HepG2 (cell line): ENCODE measurements around the gene WDR7. TPM values are rescaled to one million over a fixed set of nuclear protein-coding genes. Genes with fewer than 3 reads are reported as not detected.

Source experiments
- ATAC-seq: fragments of 200-7000 bp; cut with Tn5 transposase; 3 replicates; pipeline ENCODE4 v1.9.1; 2020; ENCODE audit warnings: mild to moderate bottlenecking, moderate library complexity
- BruUV-seq: library from RNA; stranded (reverse); fragments of 400-500 nt; replicated peaks from 2 replicates; lab custom pipeline; 2021; lab: Mats Ljungman, UMichigan
- CTCF ChIA-PET: fragments of 300-600 bp; formaldehyde crosslinking; extraction: SDS; loops from one replicate; lab custom pipeline; 2021; ENCODE audit warnings: low total read pairs, inconsistent platforms, low intra/inter-chr PET ratio; lab: Yijun Ruan, JAX
- POLR2A ChIA-PET: fragments of 350-600 bp; sonication (Branson Sonifier 250); formaldehyde crosslinking; loops from one replicate; lab custom pipeline; 2020; ENCODE audit warnings: antibody characterized with exemption, inconsistent platforms; lab: Yijun Ruan, JAX
- DNase-seq: peaks from one replicate; pipeline ENCODE4 v3.0.0-alpha.2; 2015; ENCODE audit warnings: low spot score
- FAIRE-seq: peaks from 3 replicates; lab custom pipeline; 2011; peaks lifted over from hg19 to GRCh38; lab: Jason Lieb, UNC
- H2AFZ ChIP-seq: one replicate; pipeline ENCODE4 v1.6.1; 2011; ENCODE audit warnings: low read length, inconsistent platforms
- H3K27ac ChIP-seq: fragments of 300-600 bp; 3 replicates; pipeline ENCODE4 v1.8.0; 2011; ENCODE audit warnings: mixed run types, mild to moderate bottlenecking, mixed read lengths, low read length, inconsistent platforms; ENCODE audit not compliant: insufficient read depth; ENCODE audit errors: extremely low read length
- H3K27me3 ChIP-seq, 2 experiments: fragments of 200-600 bp in 1 of 2; 2 replicates in 1 of 2; 3 replicates in 1 of 2; pipeline versions ENCODE4 v1.6.0 to v1.8.0; 2011; ENCODE audit warnings: low read length in 2 of 2, mild to moderate bottlenecking in 2 of 2, moderate library complexity in 2 of 2, inconsistent platforms in 1 of 2; ENCODE audit not compliant: insufficient read depth in 2 of 2, control insufficient read depth in 1 of 2
- H3K36me3 ChIP-seq, 2 experiments: fragments of 200-600 bp in 1 of 2; replicated peaks in 1 of 2; 2 replicates in 1 of 2; 3 replicates in 1 of 2; pipeline versions ENCODE4 v1.5.1 to v1.8.0; 2011; ENCODE audit warnings: low read length in 2 of 2, inconsistent platforms in 1 of 2; ENCODE audit not compliant: insufficient read depth in 2 of 2, control insufficient read depth in 1 of 2
- H3K4me1 ChIP-seq: 2 replicates; pipeline ENCODE4 v1.5.1; 2012; ENCODE audit warnings: low read length, inconsistent platforms; ENCODE audit not compliant: insufficient read depth
- H3K4me2 ChIP-seq: 2 replicates; pipeline ENCODE4 v1.6.0; 2011; ENCODE audit warnings: low read depth, low read length, inconsistent platforms
- H3K4me3 ChIP-seq, 3 experiments: fragments of 200-600 bp in 1 of 3; sonication (generic), shearing (Covaris generic) in 1 of 3; replicated peaks in 1 of 3; 2 replicates each; pipeline ENCODE4 v1.5.1; 2011 to 2016; ENCODE audit warnings: low read length in 3 of 3, inconsistent platforms in 2 of 3, low read depth in 2 of 3, mild to moderate bottlenecking in 2 of 3, control low read depth in 1 of 3, mixed read lengths in 1 of 3; ENCODE audit not compliant: insufficient read depth in 1 of 3
- H3K79me2 ChIP-seq: one replicate; pipeline ENCODE4 v1.6.1; 2011; ENCODE audit warnings: low read length, inconsistent platforms; ENCODE audit not compliant: insufficient read depth
- H3K9ac ChIP-seq: 2 replicates; pipeline ENCODE4 v1.6.0; 2011; ENCODE audit warnings: mild to moderate bottlenecking, low read depth, low read length, inconsistent platforms; ENCODE audit not compliant: insufficient read depth
- H3K9me3 ChIP-seq: 2 replicates; pipeline ENCODE4 v1.5.1; 2012; ENCODE audit warnings: mild to moderate bottlenecking, low read length
- H4K20me1 ChIP-seq: 2 replicates; pipeline ENCODE4 v1.6.0; 2011; ENCODE audit warnings: inconsistent platforms, mild to moderate bottlenecking, low read length, moderate library complexity; ENCODE audit not compliant: insufficient read depth
- LCORL ChIP-seq, 2 experiments: fragments of 450-650 bp in 1 of 2; sonication (generic) in 1 of 2; formaldehyde crosslinking in 1 of 2; IDR thresholded peaks; 2 replicates each; pipeline versions ENCODE4 v1.5.0 to v1.6.1; 2017 to 2020; ENCODE audit warnings: antibody characterized with exemption in 1 of 2, missing genetic modification reagents in 1 of 2
- PRDM15 ChIP-seq: sonication (generic); formaldehyde crosslinking; IDR thresholded peaks from 2 replicates; pipeline ENCODE4 v1.4.0; 2020; ENCODE audit warnings: missing genetic modification reagents
- ZNF510 ChIP-seq: sonication (generic); formaldehyde crosslinking; IDR thresholded peaks from 2 replicates; pipeline ENCODE4 v1.4.0; 2020; ENCODE audit warnings: low read depth, mild to moderate bottlenecking, missing genetic modification reagents
- WGBS: methylation state at CpG from one replicate; pipeline ENCODE4 v1.1.6; 2017; ENCODE audit warnings: low lambda C conversion rate; 5-methylcytosine and 5-hydroxymethylcytosine counted together
- in situ Hi-C: cut with HindIII; loops from 2 replicates; pipeline ENCODE4 v1.10.0; 2017; ENCODE audit warnings: low pct_unique_long_range_greater_than_20kb; ENCODE audit not compliant: extremely low pct_ligation_motif_present
- intact Hi-C: fragments of 100-400 bp; cut with micrococcal nuclease; formaldehyde crosslinking; loops from one replicate; pipeline ENCODE4 v1.10.0; 2022; ENCODE audit not compliant: unreplicated experiment
- polyA plus RNA-seq, 8 experiments: library from polyadenylated mRNA; depleted of rRNA in 3 of 8; stranded (reverse) in 7 of 8; unstranded in 1 of 8; fragments of >200 nt; fragmentation: Illumina TruSeq in 4 of 8; extraction: Trizol in 4 of 8; gene quantifications; 2 replicates each; pipeline versions ENCODE4 v1.2.1 to v1.2.3, GENCODE V29; 2011 to 2016; ENCODE audit warnings: low read depth in 4 of 8, missing spikeins in 1 of 8, mixed read lengths in 1 of 8; ENCODE audit not compliant: insufficient read depth in 1 of 8
- total RNA-seq, 5 experiments: library from RNA; depleted of rRNA; stranded (reverse); fragments of >200 nt; fragmentation: Illumina TruSeq; extraction: Trizol; gene quantifications; 2 replicates each; pipeline ENCODE4 v1.2.3, GENCODE V29; 2016; ENCODE audit warnings: low read depth in 1 of 5
- TF ChIP-seq, protein P1 (sequence below): sonication (generic); formaldehyde crosslinking; IDR thresholded peaks from 2 replicates; pipeline ENCODE4 v1.9.0; 2021; ENCODE audit warnings: mild to moderate bottlenecking, missing genetic modification reagents
- TF ChIP-seq, protein P2 (sequence below): sonication (generic); formaldehyde crosslinking; IDR thresholded peaks from 2 replicates; pipeline ENCODE4 v1.4.0; 2020; ENCODE audit warnings: missing genetic modification reagents

The WDR7 gene
- total and polyA plus RNA-seq, 2 of the 13 experiments (the other 11 are each of a cell fraction or from before 2014, with no cell fraction given) = 2.0 to 7.8 TPM

GRCh38 chr18:56927786-56928185, 276.6 kb downstream of the WDR7 start:
- CTCF ChIA-PET = no interaction called here

More at GRCh38 chr18:56927786-56928185, 276.6 kb downstream of the WDR7 start:
- TF ChIP-seq PRDM15 (CRISPR knock-in tag) = no peak
- no peak for TF ChIP-seq LCORL (IDR thresholded peaks at IDR 0.05)
- no peak for TF ChIP-seq LCORL (CRISPR knock-in tag; IDR thresholded peaks at IDR 0.05)
- TF ChIP-seq ZNF510 (CRISPR knock-in tag) = no peak
- TF ChIP-seq, protein P1, sequence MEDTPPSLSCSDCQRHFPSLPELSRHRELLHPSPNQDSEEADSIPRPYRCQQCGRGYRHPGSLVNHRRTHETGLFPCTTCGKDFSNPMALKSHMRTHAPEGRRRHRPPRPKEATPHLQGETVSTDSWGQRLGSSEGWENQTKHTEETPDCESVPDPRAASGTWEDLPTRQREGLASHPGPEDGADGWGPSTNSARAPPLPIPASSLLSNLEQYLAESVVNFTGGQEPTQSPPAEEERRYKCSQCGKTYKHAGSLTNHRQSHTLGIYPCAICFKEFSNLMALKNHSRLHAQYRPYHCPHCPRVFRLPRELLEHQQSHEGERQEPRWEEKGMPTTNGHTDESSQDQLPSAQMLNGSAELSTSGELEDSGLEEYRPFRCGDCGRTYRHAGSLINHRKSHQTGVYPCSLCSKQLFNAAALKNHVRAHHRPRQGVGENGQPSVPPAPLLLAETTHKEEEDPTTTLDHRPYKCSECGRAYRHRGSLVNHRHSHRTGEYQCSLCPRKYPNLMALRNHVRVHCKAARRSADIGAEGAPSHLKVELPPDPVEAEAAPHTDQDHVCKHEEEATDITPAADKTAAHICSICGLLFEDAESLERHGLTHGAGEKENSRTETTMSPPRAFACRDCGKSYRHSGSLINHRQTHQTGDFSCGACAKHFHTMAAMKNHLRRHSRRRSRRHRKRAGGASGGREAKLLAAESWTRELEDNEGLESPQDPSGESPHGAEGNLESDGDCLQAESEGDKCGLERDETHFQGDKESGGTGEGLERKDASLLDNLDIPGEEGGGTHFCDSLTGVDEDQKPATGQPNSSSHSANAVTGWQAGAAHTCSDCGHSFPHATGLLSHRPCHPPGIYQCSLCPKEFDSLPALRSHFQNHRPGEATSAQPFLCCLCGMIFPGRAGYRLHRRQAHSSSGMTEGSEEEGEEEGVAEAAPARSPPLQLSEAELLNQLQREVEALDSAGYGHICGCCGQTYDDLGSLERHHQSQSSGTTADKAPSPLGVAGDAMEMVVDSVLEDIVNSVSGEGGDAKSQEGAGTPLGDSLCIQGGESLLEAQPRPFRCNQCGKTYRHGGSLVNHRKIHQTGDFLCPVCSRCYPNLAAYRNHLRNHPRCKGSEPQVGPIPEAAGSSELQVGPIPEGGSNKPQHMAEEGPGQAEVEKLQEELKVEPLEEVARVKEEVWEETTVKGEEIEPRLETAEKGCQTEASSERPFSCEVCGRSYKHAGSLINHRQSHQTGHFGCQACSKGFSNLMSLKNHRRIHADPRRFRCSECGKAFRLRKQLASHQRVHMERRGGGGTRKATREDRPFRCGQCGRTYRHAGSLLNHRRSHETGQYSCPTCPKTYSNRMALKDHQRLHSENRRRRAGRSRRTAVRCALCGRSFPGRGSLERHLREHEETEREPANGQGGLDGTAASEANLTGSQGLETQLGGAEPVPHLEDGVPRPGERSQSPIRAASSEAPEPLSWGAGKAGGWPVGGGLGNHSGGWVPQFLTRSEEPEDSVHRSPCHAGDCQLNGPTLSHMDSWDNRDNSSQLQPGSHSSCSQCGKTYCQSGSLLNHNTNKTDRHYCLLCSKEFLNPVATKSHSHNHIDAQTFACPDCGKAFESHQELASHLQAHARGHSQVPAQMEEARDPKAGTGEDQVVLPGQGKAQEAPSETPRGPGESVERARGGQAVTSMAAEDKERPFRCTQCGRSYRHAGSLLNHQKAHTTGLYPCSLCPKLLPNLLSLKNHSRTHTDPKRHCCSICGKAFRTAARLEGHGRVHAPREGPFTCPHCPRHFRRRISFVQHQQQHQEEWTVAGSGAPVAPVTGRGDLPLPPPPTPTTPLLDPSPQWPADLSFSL (CRISPR knock-in tag) = no peak
- TF ChIP-seq, protein P2, sequence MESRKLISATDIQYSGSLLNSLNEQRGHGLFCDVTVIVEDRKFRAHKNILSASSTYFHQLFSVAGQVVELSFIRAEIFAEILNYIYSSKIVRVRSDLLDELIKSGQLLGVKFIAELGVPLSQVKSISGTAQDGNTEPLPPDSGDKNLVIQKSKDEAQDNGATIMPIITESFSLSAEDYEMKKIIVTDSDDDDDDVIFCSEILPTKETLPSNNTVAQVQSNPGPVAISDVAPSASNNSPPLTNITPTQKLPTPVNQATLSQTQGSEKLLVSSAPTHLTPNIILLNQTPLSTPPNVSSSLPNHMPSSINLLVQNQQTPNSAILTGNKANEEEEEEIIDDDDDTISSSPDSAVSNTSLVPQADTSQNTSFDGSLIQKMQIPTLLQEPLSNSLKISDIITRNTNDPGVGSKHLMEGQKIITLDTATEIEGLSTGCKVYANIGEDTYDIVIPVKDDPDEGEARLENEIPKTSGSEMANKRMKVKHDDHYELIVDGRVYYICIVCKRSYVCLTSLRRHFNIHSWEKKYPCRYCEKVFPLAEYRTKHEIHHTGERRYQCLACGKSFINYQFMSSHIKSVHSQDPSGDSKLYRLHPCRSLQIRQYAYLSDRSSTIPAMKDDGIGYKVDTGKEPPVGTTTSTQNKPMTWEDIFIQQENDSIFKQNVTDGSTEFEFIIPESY (CRISPR knock-in tag) = no peak
- H3K9ac ChIP-seq = no peak overlapping the region
- intact Hi-C loops (no loop called here), in situ Hi-C loops (no loop called here)
- ATAC-seq = no peak
- H3K9me3 ChIP-seq = no peaks in the 10 kb centered on the region
- BruUV-seq = no TSS peak
- no peak overlapping the region for H3K4me2 ChIP-seq
- H3K36me3 ChIP-seq = no peaks in the 10 kb centered on the region
- POLR2A ChIA-PET = no interaction called here
- no peak for DNase-seq
- H3K27ac ChIP-seq = no peak overlapping the region
- no peak overlapping the region for H2AFZ ChIP-seq
- no peak for FAIRE-seq
- H3K4me3 ChIP-seq = no peak overlapping the region
- no peaks in the 10 kb centered on the region for H3K4me1 ChIP-seq
- H4K20me1 ChIP-seq = no peaks in the 10 kb centered on the region
- H3K27me3 ChIP-seq = no peaks in the 10 kb centered on the region
- 96% methylated on average over 3 of the region's 3 CpGs for WGBS
- H3K79me2 ChIP-seq = no peaks in the 10 kb centered on the region
